GM21786 (cell line): ENCODE results near the gene KRTAP17-1.

Source experiments
- ATAC-seq: cut with Tn5 transposase; IDR thresholded peaks from one replicate; pipeline ENCODE4 v1.9.1; 2021; ENCODE audit not compliant: unreplicated experiment

Gene KRTAP17-1

GRCh38 chr17:41333098-41333497, 17.6 kb upstream of the KRTAP17-1 start:
- ATAC-seq: no peak

DNA sequence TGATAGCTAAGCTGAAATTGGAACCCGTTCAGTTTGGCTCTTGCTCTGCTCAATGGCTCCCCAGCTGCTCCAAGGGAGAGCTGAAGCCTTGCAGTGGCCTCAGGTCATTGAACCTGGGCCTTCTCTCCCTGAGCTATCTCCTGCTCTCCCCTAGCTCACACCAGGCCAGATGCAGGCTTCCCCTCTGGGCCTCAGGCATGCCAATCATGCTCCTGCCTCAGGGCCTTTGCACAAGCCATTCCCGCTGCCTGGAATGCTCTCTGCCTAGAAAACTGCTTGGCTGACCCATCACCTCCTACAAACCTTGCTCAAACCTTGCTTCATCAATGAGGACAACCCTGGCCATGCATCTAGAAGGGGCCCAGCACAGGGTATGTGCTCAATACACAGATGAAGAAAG, 16.7 kb upstream of the KRTAP17-1 start:
- no peak for ATAC-seq

GRCh38 chr17:41331606-41332005, 16.1 kb upstream of the KRTAP17-1 start:
- no peak for ATAC-seq

GRCh38 chr17:41329279-41329948, 13.9 kb upstream of the KRTAP17-1 start:
- no peak for ATAC-seq

DNA sequence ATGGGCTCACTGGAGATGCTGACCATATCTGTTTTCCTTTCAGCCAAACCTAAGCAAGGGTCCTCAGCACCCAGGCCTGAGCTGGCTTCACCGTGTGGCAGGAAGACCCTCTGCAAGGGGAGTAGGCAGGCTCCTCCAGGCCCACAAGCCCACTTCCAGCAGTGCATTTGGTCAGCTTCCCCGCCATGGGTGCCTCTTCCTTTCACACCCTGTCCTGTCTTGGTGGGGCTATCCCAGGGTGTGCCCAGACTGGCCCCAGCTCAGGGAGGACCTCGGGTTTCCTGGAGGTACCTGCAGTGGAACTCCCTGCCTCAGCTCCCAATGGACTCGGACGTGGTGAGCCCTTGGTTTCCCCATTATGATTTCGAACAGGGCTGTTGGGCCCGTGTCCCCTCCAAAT, 12.7 kb upstream of the KRTAP17-1 start:
- no peak for ATAC-seq

DNA sequence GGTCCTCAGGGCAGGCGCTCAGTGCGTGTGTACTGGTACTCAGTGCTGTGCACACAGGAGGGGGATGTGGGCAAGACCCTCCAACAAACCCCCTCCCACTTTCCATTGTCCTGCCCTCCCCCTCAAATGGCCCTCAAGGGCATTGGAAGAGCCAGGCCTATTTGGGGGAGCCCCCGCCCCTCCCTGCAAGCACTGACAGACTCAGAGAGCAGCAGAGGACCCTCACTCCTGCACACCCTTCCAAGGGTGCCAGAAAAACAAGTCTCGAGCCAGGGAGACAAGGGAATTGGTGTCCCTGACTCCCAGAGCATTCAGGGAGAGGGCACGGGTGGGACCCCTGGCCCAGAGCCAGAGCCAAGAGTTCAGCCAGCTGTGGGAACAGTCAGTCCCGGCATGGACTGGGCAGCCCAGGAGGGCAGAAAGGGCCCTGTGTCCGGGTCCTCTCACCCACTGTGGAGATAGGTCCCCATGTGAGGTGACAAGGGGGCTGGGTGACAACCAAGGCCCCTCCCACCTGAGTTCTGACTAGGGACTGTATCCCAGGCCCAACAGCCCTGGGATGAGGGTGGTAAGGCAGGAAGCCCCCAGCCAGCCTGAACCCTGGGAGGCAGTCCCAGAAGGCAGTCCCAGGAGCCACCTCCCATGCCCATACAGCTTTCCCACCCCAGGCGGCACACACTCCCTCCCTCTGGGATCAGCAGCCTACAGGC, 12.1 kb upstream of the KRTAP17-1 start:
- ATAC-seq: no peak

DNA sequence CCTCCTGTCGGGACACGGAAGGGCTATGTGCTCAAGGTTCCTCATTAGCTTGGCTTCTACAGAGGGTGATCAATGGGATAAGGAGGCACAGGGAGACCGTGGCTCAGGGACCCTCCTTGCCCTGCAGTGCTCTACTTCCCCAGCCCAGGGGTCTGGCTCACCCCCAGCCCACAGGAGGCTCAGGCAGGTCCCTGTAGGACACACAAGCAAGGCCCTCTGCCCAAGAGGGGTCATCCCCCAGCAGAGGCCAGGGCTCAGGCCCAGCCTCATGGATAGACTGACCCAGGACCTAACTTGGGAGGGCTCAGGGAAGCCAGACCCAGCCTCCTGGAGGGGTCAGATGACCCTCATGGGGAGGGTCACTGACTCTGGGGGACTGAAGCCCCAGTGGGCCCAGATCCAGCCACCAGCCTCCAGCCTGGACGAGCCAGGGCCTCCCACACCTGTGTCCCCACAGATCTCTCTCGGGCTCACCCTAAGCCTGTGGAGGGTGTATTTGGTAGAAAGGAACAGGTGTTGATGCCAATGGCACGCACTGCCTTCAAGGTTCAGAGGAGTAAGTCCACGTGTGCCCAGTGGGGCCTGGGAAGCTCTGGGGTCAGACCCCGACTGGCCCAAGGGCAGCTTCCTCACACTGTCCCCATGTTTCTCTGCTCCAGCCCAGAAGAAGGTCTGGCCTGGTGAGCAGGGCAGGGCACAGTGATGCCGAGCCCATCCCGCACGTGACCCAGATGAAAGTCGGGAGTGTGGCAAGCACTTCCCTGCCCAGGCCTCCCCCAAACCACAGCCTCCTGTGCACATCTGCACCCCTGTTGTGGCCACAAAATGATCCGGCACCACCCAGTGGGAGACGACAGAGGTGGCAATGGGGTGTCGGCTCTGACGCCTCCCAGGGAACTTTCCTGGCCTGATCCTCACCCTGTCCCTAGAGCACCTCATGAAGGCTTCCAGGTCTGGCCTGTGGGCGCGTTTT, 10.9 kb upstream of the KRTAP17-1 start:
- no peak for ATAC-seq

GRCh38 chr17:41325611-41326010, 10.1 kb upstream of the KRTAP17-1 start:
- ATAC-seq: no peak

- ATAC-seq: no peak
Observed at GRCh38 chr17:41325126-41325525, 9.6 kb upstream of the KRTAP17-1 start.

DNA sequence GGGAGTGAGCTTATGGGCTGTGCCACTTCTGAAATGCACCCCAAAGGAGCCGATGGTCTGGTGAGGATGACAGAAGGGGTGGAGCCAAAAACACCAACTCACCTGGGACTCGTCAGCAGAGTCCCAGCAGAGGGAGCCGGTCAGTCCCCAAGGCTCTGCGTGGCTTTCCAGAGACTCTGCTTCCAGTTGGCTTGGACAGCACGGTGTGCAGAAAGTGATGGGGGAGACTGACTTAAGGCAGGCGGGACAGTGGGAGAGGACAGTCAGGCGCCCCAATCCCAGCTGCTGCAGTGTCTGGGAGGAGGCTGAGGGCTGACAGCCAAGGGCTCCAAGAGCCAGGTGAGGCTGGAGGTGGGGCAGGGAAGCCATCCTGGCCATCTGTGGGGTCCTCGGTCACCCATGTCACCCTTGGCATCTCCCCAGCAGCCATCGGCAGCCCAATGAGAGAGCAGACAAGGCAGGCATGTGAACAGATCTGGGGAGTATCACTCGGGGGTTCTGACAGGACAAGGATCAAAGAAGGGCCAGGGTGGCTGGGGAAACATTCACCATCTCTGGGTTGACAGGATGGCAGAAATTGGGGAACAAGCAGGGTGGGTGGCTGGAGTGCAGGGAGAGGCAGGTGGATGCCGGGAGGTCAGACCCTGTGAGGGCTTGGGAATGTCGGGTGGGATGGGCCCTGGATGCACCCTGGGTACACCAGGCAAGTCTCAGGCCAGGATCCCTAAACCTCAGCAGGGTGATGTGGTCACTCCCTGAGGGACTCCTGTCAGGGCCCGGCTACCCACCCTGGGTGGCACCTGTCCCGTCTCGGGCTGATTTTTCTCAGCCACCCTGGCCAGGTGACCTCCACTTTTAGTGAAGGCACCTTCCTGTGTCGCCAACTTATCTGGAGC, 8.9 kb upstream of the KRTAP17-1 start:
- ATAC-seq: no peak

DNA sequence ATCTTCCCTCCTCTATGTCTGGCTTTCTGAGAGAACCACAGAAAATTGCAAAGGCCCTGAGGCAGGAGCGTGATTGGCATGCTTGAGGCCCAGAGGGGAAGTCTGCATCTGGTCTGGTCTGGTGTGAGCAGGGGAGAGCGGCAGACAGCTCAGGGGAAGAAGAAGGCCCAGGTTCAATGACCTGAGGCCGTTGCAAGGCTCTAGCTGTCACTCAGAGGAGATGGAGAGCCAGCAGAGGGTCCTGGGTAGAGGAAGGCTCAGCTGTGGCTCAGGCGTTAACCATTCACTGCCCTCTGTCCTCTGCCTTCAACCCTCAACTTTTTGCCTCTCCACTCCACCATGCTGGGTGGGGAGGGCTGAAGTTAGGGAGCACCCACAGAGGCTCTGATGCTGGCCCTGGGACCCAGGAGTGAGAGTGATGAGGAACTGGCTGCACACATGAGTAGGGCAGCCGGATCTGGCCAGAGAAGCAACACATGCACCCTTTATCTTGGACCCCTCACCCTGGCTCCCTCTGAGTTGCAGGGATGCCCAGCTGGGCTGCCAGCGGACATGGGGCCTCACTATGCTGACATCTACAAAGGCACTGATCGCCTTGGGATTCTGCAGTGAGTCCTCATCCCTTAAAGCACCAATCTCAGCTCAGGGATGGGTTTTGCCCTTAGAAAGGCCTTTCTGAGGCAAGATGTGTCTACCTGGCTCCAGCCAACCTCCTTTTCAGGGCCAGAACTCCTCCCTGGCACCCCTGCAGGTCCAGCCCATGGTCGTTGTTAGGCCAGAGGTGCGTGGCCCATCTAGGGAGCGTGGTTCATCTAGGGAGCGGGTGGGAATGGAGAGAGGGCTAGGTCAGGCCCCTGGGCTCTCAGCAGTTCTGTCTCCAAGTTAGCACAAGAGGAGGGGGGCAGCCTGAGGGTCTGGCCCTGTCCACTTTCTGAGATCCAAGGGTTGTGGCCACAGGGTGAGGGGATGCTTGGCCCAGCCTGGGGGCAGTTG, 7.7 kb upstream of the KRTAP17-1 start:
- no peak for ATAC-seq

- ATAC-seq: no peak
Observed at GRCh38 chr17:41322094-41322902, 6.8 kb upstream of the KRTAP17-1 start.

DNA sequence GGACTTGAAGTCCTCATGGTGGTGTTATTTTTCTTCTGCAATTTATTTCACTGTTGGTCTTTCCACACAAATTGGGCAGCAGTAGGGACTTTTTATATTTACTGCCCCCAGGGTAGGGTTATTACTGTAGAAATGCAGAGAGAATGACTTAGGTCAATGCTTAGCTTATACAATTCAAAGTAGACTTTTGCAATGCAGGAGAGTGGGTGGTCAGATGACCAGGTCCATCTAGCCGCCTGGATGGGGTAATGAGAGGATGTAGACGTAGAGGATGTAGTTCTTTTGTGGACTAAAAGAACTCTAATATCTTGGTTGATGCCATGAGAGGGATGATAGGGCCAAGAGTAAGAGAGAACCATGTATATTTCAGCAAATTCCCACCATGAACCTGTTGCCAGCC, 2.7 kb upstream of the KRTAP17-1 start:
- ATAC-seq: no peak

- no peak for ATAC-seq
Observed at GRCh38 chr17:41315814-41316445, 420 bp upstream of the KRTAP17-1 start.

DNA sequence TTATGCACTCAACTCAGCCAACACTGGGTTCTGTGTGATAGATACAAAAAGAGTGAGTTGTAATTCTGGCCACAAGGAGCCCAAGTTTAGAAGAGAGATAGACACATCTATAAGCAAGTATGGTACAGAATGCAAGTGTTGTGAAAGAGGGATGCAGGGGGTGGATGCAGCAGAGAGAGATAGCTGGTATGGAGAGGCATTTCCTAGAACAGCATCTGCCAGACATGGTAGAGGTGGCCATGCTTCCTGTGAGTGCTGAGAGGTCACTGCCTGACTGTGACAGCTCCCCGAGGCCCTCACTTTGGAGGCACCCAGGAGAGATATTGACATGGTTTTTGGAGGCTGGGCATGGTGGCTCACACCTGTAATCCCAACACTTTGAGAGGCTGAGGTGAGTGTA, 4.4 kb downstream of the KRTAP17-1 start:
- ATAC-seq: no peak

- ATAC-seq: no peak
Observed at GRCh38 chr17:41308918-41309359, 6.6 kb downstream of the KRTAP17-1 start, which contains the start of gene KRTAP16-1. Gene KRTAP16-1, minus strand, starts transcription at chr17:41309309. Its CDS starts 56 bp downstream, at chr17:41309253.

DNA sequence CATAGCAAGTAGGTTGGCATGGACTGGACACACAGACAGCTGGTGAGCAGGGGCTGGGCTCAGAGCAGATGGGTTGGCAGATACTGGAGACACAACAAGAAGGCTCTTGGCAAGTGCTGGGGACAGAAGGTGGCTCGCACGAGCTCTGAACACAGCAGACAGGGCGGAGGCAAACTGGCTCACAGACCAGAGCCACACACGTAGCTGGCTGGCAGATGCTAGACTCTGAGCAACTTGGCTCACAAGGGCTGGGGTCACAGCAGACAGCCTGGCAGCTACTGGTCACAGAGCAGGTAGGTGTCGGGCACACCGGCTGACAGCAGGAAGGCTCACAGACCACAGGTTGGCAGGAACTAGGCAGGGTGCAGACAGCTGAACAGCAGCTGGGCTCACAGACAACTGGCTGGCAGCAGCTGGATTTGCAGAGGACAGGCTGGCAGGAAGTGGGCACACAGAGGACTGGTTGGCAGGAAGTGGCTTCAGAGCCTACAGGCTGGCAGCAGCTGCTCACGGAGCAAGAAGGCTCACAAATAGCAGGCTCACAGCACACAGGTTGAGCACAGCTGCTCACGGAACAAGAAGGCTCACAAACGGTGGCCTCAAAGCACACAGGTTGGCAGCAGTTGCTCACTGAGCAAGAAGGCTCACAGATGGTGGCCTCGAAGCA, 7.1 kb downstream of the KRTAP17-1 start:
- ATAC-seq: no peak
